H1 (cell line): ENCODE results near the gene TRIM71.
"Not testable (repeated sequence)": the region's sequence is repeated elsewhere in the genome, so short reads cannot be mapped to it uniquely, and the experiment has no call there.

Experiments
- CHD1 ChIP-seq: IDR thresholded peaks from 2 replicates; pipeline ENCODE4 v1.6.1; 2012; ENCODE audit warnings: low read depth, low read length, improper control_type of control experiment
- EP300 ChIP-seq, 2 experiments: IDR thresholded peaks; 1 replicate in 1 of 2; 2 replicates in 1 of 2; pipeline ENCODE4 v1.6.1; 2011 to 2012; ENCODE audit warnings: low read depth in 2 of 2, low read length in 2 of 2, mild to moderate bottlenecking in 2 of 2, borderline replicate concordance in 1 of 2, inconsistent platforms in 1 of 2, moderate library complexity in 1 of 2
- GTF2F1 ChIP-seq: IDR thresholded peaks from 2 replicates; pipeline ENCODE4 v1.6.1; 2012; ENCODE audit warnings: low read depth, low read length, improper control_type of control experiment, borderline replicate concordance
- HDAC2 ChIP-seq, 2 experiments: fragments of 300-600 bp in 1 of 2; sonication (generic) in 1 of 2; IDR thresholded peaks; 2 replicates each; pipeline ENCODE4 v1.6.1; 2011 to 2012; ENCODE audit warnings: low read depth in 2 of 2, low read length in 2 of 2, mild to moderate bottlenecking in 2 of 2, moderate library complexity in 2 of 2, borderline replicate concordance in 1 of 2, inconsistent platforms in 1 of 2
- KDM5A ChIP-seq: fragments of 200-600 bp; IDR thresholded peaks from 2 replicates; pipeline ENCODE4 v1.7.1; 2012; ENCODE audit warnings: mild to moderate bottlenecking, low read length, inconsistent platforms, mixed read lengths
- POLR2A ChIP-seq, 2 experiments: IDR thresholded peaks; 1 replicate in 1 of 2; 2 replicates in 1 of 2; pipeline ENCODE4 v1.6.1; 2011; ENCODE audit warnings: low read depth in 2 of 2, low read length in 2 of 2, mild to moderate bottlenecking in 2 of 2; ENCODE audit errors: control extremely low read depth in 1 of 2
- SP2 ChIP-seq: IDR thresholded peaks from 2 replicates; pipeline ENCODE4 v1.6.1; 2012; ENCODE audit warnings: mild to moderate bottlenecking, low read length, inconsistent platforms
- TAF1 ChIP-seq: IDR thresholded peaks from 2 replicates; pipeline ENCODE4 v1.6.1; 2011; ENCODE audit warnings: mild to moderate bottlenecking, low read depth, low read length
- ZNF274 ChIP-seq: IDR thresholded peaks from 2 replicates; pipeline ENCODE4 v1.7.0; 2012; ENCODE audit warnings: low read length, borderline replicate concordance; ENCODE audit errors: extremely low read depth
- TF ChIP-seq, protein P1 (sequence below), 3 experiments: IDR thresholded peaks; 1 replicate in 2 of 3; 2 replicates in 1 of 3; pipeline versions ENCODE4 v1.5.1 to v1.6.1; 2011; ENCODE audit warnings: low read length in 3 of 3, mild to moderate bottlenecking in 3 of 3, inconsistent platforms in 2 of 3, low read depth in 1 of 3, moderate library complexity in 1 of 3; ENCODE audit not compliant: insufficient read depth in 1 of 3; ENCODE audit errors: control extremely low read depth in 1 of 3
- TF ChIP-seq, protein P2 (sequence below): IDR thresholded peaks from 2 replicates; pipeline ENCODE4 v1.6.1; 2012; ENCODE audit warnings: inconsistent platforms
- TF ChIP-seq, protein P3 (sequence below): IDR thresholded peaks from 2 replicates; pipeline ENCODE4 v1.6.1; 2011; ENCODE audit warnings: low read length, improper control_type of control experiment

DNA sequence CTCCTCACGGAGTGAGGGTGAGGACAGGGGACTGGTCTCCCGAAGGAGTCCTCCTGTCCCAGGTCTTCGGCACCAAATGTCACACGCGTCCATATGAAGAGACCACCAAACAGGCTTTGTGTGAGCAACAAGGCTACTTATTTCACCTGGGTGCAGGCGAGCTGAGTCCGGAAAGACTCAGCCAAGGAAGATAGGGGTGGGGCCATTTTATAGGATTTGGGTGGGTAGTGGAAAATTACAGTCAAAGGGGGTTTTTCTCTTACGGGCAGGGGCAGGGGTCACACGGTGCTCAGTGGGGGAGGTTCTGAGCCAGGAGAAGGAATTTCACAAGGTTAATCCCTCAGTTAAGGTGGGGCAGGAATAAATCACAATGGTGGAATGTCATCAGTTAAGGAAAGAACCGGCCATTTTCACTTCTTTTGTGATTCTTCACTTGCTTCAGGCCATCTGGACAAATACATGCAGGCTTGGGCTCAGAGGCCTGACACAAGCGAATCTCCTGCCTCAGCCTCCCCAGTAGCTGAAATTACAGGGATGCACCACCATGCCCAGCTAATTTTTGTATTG, 21.3 kb upstream of the TRIM71 start:
- TF ChIP-seq HDAC2 (IDR thresholded peaks at IDR 0.05; ENCODE audit: borderline replicate concordance in 1 of 2, low read depth in 2 of 2, low read length in 2 of 2); KDM5A; EP300 (IDR thresholded peaks at IDR 0.05; ENCODE audit: borderline replicate concordance in 1 of 2, low read depth in 2 of 2, low read length in 2 of 2); ZNF274; POLR2A (IDR thresholded peaks at IDR 0.05; ENCODE audit: control extremely low read depth in 1 of 2, low read depth in 2 of 2, low read length in 2 of 2); GTF2F1; SP2; CHD1; TAF1: not testable (repeated sequence)
- TF ChIP-seq, protein P1, sequence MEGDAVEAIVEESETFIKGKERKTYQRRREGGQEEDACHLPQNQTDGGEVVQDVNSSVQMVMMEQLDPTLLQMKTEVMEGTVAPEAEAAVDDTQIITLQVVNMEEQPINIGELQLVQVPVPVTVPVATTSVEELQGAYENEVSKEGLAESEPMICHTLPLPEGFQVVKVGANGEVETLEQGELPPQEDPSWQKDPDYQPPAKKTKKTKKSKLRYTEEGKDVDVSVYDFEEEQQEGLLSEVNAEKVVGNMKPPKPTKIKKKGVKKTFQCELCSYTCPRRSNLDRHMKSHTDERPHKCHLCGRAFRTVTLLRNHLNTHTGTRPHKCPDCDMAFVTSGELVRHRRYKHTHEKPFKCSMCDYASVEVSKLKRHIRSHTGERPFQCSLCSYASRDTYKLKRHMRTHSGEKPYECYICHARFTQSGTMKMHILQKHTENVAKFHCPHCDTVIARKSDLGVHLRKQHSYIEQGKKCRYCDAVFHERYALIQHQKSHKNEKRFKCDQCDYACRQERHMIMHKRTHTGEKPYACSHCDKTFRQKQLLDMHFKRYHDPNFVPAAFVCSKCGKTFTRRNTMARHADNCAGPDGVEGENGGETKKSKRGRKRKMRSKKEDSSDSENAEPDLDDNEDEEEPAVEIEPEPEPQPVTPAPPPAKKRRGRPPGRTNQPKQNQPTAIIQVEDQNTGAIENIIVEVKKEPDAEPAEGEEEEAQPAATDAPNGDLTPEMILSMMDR (IDR thresholded peaks at IDR 0.05; ENCODE audit: control extremely low read depth in 1 of 3, insufficient read depth in 1 of 3, low read depth in 1 of 3, low read length in 3 of 3) = not testable (repeated sequence)
- TF ChIP-seq, protein P2, sequence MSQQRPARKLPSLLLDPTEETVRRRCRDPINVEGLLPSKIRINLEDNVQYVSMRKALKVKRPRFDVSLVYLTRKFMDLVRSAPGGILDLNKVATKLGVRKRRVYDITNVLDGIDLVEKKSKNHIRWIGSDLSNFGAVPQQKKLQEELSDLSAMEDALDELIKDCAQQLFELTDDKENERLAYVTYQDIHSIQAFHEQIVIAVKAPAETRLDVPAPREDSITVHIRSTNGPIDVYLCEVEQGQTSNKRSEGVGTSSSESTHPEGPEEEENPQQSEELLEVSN = not testable (repeated sequence)
- TF ChIP-seq, protein P3, sequence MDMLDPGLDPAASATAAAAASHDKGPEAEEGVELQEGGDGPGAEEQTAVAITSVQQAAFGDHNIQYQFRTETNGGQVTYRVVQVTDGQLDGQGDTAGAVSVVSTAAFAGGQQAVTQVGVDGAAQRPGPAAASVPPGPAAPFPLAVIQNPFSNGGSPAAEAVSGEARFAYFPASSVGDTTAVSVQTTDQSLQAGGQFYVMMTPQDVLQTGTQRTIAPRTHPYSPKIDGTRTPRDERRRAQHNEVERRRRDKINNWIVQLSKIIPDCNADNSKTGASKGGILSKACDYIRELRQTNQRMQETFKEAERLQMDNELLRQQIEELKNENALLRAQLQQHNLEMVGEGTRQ = not testable (repeated sequence)
